CD14-positive monocyte (primary cell): ENCODE results near the gene SAMD5. TPM values are rescaled to one million over a fixed set of nuclear protein-coding genes. Genes with fewer than 3 reads are reported as not detected.

Experiments
- DNase-seq, 3 donors: peaks; one replicate each; pipeline ENCODE4 v3.0.0-alpha.2; 2011 to 2022
- H2AFZ ChIP-seq: 2 replicates; pipeline ENCODE4 v1.6.0; 2012; ENCODE audit warnings: mild to moderate bottlenecking, low read depth, low read length, inconsistent platforms; ENCODE audit not compliant: insufficient read depth, poor library complexity, severe bottlenecking
- H3K27ac ChIP-seq, 2 donors: 1 replicate in 1 of 2; 2 replicates in 1 of 2; pipeline ENCODE4 v1.5.1; 2012 to 2013; ENCODE audit warnings: low read length in 2 of 2, control low read depth in 1 of 2, inconsistent platforms in 1 of 2, low read depth in 1 of 2, mild to moderate bottlenecking in 1 of 2
- H3K27me3 ChIP-seq, 2 donors: one replicate each; pipeline versions ENCODE4 v1.6.0 to v1.6.1; 2011 to 2013; ENCODE audit warnings: low read length in 2 of 2; ENCODE audit not compliant: control insufficient read depth in 2 of 2, insufficient read depth in 2 of 2
- H3K36me3 ChIP-seq, 2 donors: replicated peaks in 1 of 2; 1 replicate in 1 of 2; 2 replicates in 1 of 2; pipeline versions ENCODE4 v1.5.1 to v1.6.1; 2012 to 2013; ENCODE audit warnings: low read length in 2 of 2, control low read depth in 1 of 2, inconsistent platforms in 1 of 2, mild to moderate bottlenecking in 1 of 2; ENCODE audit not compliant: insufficient read depth in 2 of 2, control insufficient read depth in 1 of 2
- H3K4me1 ChIP-seq, 2 donors: 1 replicate in 1 of 2; 2 replicates in 1 of 2; pipeline versions ENCODE4 v1.5.1 to v1.6.1; 2012 to 2013; ENCODE audit warnings: low read length in 2 of 2, control low read depth in 1 of 2, inconsistent platforms in 1 of 2, mild to moderate bottlenecking in 1 of 2, moderate library complexity in 1 of 2; ENCODE audit not compliant: insufficient read depth in 2 of 2, control insufficient read depth in 1 of 2
- H3K4me2 ChIP-seq: replicated peaks from 2 replicates; pipeline ENCODE3; 2012; ENCODE audit warnings: low read length, moderate library complexity, mild to moderate bottlenecking; ENCODE audit not compliant: poor library complexity, severe bottlenecking; ENCODE audit errors: extremely low read depth
- H3K4me3 ChIP-seq, 3 experiments: fragments of 200-600 bp in 1 of 3; sonication (generic) in 1 of 3; replicated peaks in 1 of 3; 1 replicate in 2 of 3; 2 replicates in 1 of 3; pipeline ENCODE4 v1.5.1; 2011 to 2013; ENCODE audit warnings: low read length in 3 of 3, mild to moderate bottlenecking in 3 of 3, control low read depth in 2 of 3, low read depth in 2 of 3, inconsistent platforms in 1 of 3, moderate library complexity in 1 of 3
- H3K79me2 ChIP-seq: 2 replicates; pipeline ENCODE4 v1.6.0; 2012; ENCODE audit warnings: mild to moderate bottlenecking, control low read depth, inconsistent platforms, low read length, moderate library complexity; ENCODE audit not compliant: insufficient read depth
- H3K9ac ChIP-seq: 2 replicates; pipeline ENCODE4 v1.6.0; 2017; ENCODE audit warnings: low read length, mild to moderate bottlenecking; ENCODE audit not compliant: insufficient read depth, poor library complexity, severe bottlenecking
- H3K9me3 ChIP-seq, 2 donors: replicated peaks in 1 of 2; 1 replicate in 1 of 2; 2 replicates in 1 of 2; pipeline versions ENCODE4 v1.5.1 to v1.6.1; 2012 to 2013; ENCODE audit warnings: low read length in 2 of 2, control low read depth in 1 of 2; ENCODE audit not compliant: control insufficient read depth in 1 of 2, insufficient read depth in 1 of 2
- H4K20me1 ChIP-seq: 2 replicates; pipeline ENCODE4 v1.6.0; 2012; ENCODE audit warnings: mild to moderate bottlenecking, low read length, control low read depth, moderate library complexity; ENCODE audit not compliant: insufficient read depth
- H3K27ac Mint-ChIP-seq, 7 donors: one replicate each; pipeline ENCODE4 v1.8.0; 2020; ENCODE audit warnings: mild to moderate bottlenecking in 7 of 7, mixed read lengths in 7 of 7, moderate library complexity in 6 of 7, inconsistent platforms in 2 of 7
- H3K27me3 Mint-ChIP-seq, 3 donors: one replicate each; pipeline ENCODE4 v1.8.0; 2021 to 2022; ENCODE audit warnings: low read depth in 3 of 3, mild to moderate bottlenecking in 3 of 3, mixed read lengths in 3 of 3, moderate library complexity in 3 of 3, inconsistent platforms in 1 of 3
- H3K36me3 Mint-ChIP-seq, 2 donors: one replicate each; pipeline ENCODE4 v1.8.0; 2020; ENCODE audit warnings: mixed read lengths in 2 of 2, inconsistent platforms in 1 of 2, mild to moderate bottlenecking in 1 of 2
- H3K4me1 Mint-ChIP-seq: one replicate; pipeline ENCODE4 v1.8.0; 2020; ENCODE audit warnings: mild to moderate bottlenecking, mixed read lengths
- H3K4me3 Mint-ChIP-seq, 2 donors: one replicate each; pipeline ENCODE4 v1.8.0; 2020; ENCODE audit warnings: mild to moderate bottlenecking in 2 of 2, mixed read lengths in 2 of 2, moderate library complexity in 1 of 2
- H3K9me3 Mint-ChIP-seq, 7 donors: one replicate each; pipeline ENCODE4 v1.8.0; 2020 to 2022; ENCODE audit warnings: mixed read lengths in 7 of 7, mild to moderate bottlenecking in 6 of 7, moderate library complexity in 6 of 7, inconsistent platforms in 2 of 7
- WGBS: methylation state at CpG from one replicate; pipeline ENCODE4 v1.1.5; 2013; ENCODE audit warnings: missing lambda C conversion rate; ENCODE audit not compliant: insufficient coverage; 5-methylcytosine and 5-hydroxymethylcytosine counted together
- intact Hi-C, 2 donors: fragments of 100-400 bp; cut with micrococcal nuclease; formaldehyde crosslinking; loops; one replicate each; pipeline versions ENCODE4 v1.15.0 to v1.15.1; 2023
- polyA plus RNA-seq, 3 donors: library from polyadenylated mRNA; depleted of rRNA in 1 of 3; unstranded in 2 of 3; stranded (reverse) in 1 of 3; fragments of 300-500 nt in 2 of 3; fragments of >200 nt in 1 of 3; fragmentation: Illumina TruSeq in 2 of 3; gene quantifications; 1 replicate in 2 of 3; 2 replicates in 1 of 3; pipeline ENCODE4 v1.2.3, GENCODE V29; 2012 to 2021
- TF ChIP-seq, protein P1 (sequence below): fragments of 200-600 bp; IDR thresholded peaks from one replicate; pipeline ENCODE4 v1.8.0; 2022; ENCODE audit warnings: antibody characterized with exemption, mild to moderate bottlenecking

Gene SAMD5
- polyA plus RNA-seq, 3 donors = not detected

DNA sequence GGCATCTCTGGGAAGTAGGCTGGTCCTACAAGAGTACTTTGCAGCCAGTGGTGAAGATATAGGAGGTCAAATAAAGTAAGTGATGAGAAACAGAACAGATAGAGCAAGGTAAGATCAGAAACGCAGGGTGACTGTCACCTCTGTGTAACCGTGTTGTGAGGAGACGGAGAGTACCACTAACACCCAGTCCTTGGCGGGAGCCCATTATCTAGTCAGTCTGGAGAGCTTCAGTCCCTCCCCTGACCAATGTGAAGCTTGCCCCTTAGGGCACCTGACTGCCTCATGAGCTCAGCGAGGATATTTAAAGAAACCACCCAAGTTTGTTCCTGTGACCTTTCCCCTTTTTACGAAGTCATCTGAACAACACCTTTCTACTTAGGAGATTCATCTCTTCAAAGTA, 110.0 kb downstream of the SAMD5 start:
- Histone ChIP-seq H3K4me2 (no peak overlapping the region), H2AFZ (no peak overlapping the region), H3K9me3 (peaks cover 0 to 8% of the 10 kb centered on the region in 2 donors), H3K27ac (no peak overlapping the region), H3K4me1 (peaks cover 0 to 4% of the 10 kb centered on the region in 2 donors), H3K9ac (no peak overlapping the region), H4K20me1 (no peaks in the 10 kb centered on the region), H3K4me3 (no peak overlapping the region), H3K27me3 (no peaks in the 10 kb centered on the region), H3K79me2 (no peaks in the 10 kb centered on the region), H3K36me3 (no peaks in the 10 kb centered on the region)
- WGBS = 88% methylated on average over 4 of the region's 6 CpGs
- H3K27ac Mint-ChIP-seq = no peak overlapping the region
- H3K9me3 Mint-ChIP-seq = peaks cover 0 to 6% (median 0%) of the 10 kb centered on the region in 7 donors
- H3K27me3 Mint-ChIP-seq = peaks cover 0 to 2% (median 0%) of the 10 kb centered on the region in 3 donors
- no peaks in the 10 kb centered on the region for H3K36me3 Mint-ChIP-seq
- intact Hi-C loops = no loop called here
- peaks cover 1% of the 10 kb centered on the region for H3K4me1 Mint-ChIP-seq
- TF ChIP-seq, protein P1, sequence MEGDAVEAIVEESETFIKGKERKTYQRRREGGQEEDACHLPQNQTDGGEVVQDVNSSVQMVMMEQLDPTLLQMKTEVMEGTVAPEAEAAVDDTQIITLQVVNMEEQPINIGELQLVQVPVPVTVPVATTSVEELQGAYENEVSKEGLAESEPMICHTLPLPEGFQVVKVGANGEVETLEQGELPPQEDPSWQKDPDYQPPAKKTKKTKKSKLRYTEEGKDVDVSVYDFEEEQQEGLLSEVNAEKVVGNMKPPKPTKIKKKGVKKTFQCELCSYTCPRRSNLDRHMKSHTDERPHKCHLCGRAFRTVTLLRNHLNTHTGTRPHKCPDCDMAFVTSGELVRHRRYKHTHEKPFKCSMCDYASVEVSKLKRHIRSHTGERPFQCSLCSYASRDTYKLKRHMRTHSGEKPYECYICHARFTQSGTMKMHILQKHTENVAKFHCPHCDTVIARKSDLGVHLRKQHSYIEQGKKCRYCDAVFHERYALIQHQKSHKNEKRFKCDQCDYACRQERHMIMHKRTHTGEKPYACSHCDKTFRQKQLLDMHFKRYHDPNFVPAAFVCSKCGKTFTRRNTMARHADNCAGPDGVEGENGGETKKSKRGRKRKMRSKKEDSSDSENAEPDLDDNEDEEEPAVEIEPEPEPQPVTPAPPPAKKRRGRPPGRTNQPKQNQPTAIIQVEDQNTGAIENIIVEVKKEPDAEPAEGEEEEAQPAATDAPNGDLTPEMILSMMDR = no peak
- DNase-seq = no peak
- H3K4me3 Mint-ChIP-seq = no peak overlapping the region

DNA sequence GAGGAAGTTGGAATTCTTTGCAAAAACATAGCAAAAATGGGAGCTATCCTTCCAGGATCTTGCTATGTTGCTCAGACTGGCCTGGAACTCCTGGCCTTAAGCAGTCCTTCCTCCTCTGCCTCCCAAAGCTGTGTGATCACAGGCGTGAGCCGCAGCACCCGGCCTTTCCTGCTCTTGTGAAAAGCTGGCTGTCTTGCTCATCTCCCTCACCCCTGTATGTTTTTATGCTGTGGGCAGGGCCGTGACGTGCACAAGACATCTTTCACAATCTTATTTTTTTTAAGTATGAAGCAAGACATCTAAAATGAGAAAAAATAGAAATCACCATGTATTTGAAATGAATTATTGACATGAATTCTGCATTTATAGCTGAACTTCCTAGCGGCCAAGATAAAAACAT, 110.4 kb downstream of the SAMD5 start:
- Histone ChIP-seq H3K4me2 (no peak overlapping the region), H2AFZ (no peak overlapping the region), H4K20me1 (no peaks in the 10 kb centered on the region), H3K27me3 (no peaks in the 10 kb centered on the region), H3K36me3 (no peaks in the 10 kb centered on the region), H3K9me3 (peaks cover 0 to 9% of the 10 kb centered on the region in 2 donors), H3K4me1 (peaks cover 0 to 4% of the 10 kb centered on the region in 2 donors), H3K9ac (no peak overlapping the region), H3K27ac (no peak overlapping the region), H3K79me2 (no peaks in the 10 kb centered on the region), H3K4me3 (no peak overlapping the region)
- TF ChIP-seq, protein P1 = no peak
- no peak overlapping the region for H3K4me3 Mint-ChIP-seq
- WGBS = no CpG with 5 or more reads among the region's 6 CpGs
- intact Hi-C loops = no loop called here
- H3K27me3 Mint-ChIP-seq = peaks cover 0 to 2% (median 0%) of the 10 kb centered on the region in 3 donors
- peak in 1 of 3 donors; percentile 44 for DNase-seq
- no peaks in the 10 kb centered on the region for H3K36me3 Mint-ChIP-seq
- H3K4me1 Mint-ChIP-seq = peaks cover 1% of the 10 kb centered on the region
- peaks cover 0 to 7% (median 2%) of the 10 kb centered on the region in 7 donors for H3K9me3 Mint-ChIP-seq
- H3K27ac Mint-ChIP-seq = peak overlapping the region in 1 of 7 donors; percentile 51
